Pancreas (tissue), 10 donors: ENCODE measurements around the gene FSTL4. TPM values are rescaled to one million over a fixed set of nuclear protein-coding genes. Genes with fewer than 3 reads are reported as not detected.

Experiments used
- ATAC-seq, 4 donors: fragments of 200-7000 bp; cut with Tn5 transposase; one replicate each; pipeline versions ENCODE4 v1.8.0 to v1.9.1; 2020; ENCODE audit warnings: mild to moderate bottlenecking in 4 of 4, moderate library complexity in 4 of 4
- DNase-seq, 6 donors: peaks; one replicate each; pipeline ENCODE4 v3.0.0-alpha.2; 2020
- FAIRE-seq: peaks from 2 replicates; lab custom pipeline; 2012; peaks lifted over from hg19 to GRCh38; lab: Jason Lieb, UNC
- H3K27ac ChIP-seq, 4 donors: fragments of 200-600 bp; sonication (generic); 1 replicate in 3 of 4; 2 replicates in 1 of 4; pipeline versions ENCODE4 v1.5.0 to v1.8.0; 2020
- H3K27me3 ChIP-seq, 4 donors: fragments of 200-600 bp; one replicate each; pipeline ENCODE4 v1.8.0; 2021
- H3K36me3 ChIP-seq, 3 donors: fragments of 200-600 bp; sonication (generic) in 1 of 3; one replicate each; pipeline versions ENCODE4 v1.5.0 to v1.8.0; 2020 to 2021
- H3K4me1 ChIP-seq, 3 donors: fragments of 200-600 bp; one replicate each; pipeline ENCODE4 v1.8.0; 2021
- H3K4me3 ChIP-seq, 4 donors: fragments of 200-600 bp; sonication (generic) in 2 of 4; one replicate each; pipeline versions ENCODE4 v1.5.0 to v1.8.0; 2020 to 2021
- H3K9me3 ChIP-seq, 4 donors: fragments of 200-600 bp; one replicate each; pipeline ENCODE4 v1.8.0; 2021
- CTCF ChIP-seq, 4 donors: fragments of 200-600 bp; sonication (generic) in 3 of 4; IDR thresholded peaks; one replicate each; pipeline versions ENCODE4 v1.5.0 to v1.8.0; 2021; ENCODE audit warnings: antibody characterized with exemption in 4 of 4
- WGBS, 2 donors: extraction: QIAGEN DNeasy Blood & Tissue Kit; methylation state at CpG; one replicate each; pipeline ENCODE4 v1.1.7; 2013; 5-methylcytosine and 5-hydroxymethylcytosine counted together
- intact Hi-C, 3 donors: fragments of 100-400 bp; cut with DNase I; formaldehyde crosslinking; loops; one replicate each; pipeline versions ENCODE4 v1.11.1 to v1.14.2; 2022
- polyA plus RNA-seq, 2 donors: library from polyadenylated mRNA; stranded (reverse); fragments of 200-250 nt; gene quantifications; one replicate each; pipeline ENCODE4 v1.2.3, GENCODE V29; 2013
- total RNA-seq, 6 donors: library from RNA; stranded (reverse); fragmentation: NEBNext Ultra II Directional in 4 of 6; extraction: Animal tissue kit (Norgen Biotek cat#: 25700) in 4 of 6; gene quantifications; one replicate each; pipeline versions ENCODE4 v1.2.1 to v1.2.4, GENCODE V29; 2021 to 2023
- donor health status: healthy with polysubstance abuse.
- donor health status: DM: no; HTN: no; CAD: no; lungs with moderate emphysema.
- donor health status: DM: no; HTN: no; CAD: no.
- donor health status: control.
- donor health status: control.
- donor health status: Bipolar disorder and iron deficiency.
- donor health status: DM: yes; HTN: yes; CAD: no.
- donor health status: DM: no; HTN: no; CAD: no.
- donor health status: DM: no; HTN: no; CAD: no.
- donor health status: DM: yes; HTN: yes; CAD: no.

The FSTL4 gene
- total and polyA plus RNA-seq, 8 donors = 0.68 to 2.4 (median 1.4) TPM

GRCh38 chr5:133389066-133389590 is 223.2 kb downstream of the FSTL4 start:
- ATAC-seq = no peak
- intact Hi-C loops = no loop called here
- FAIRE-seq = no peak
- 56 to 66% methylated on average over 4 of the region's 4 CpGs for WGBS, 2 donors
- no peaks in the 10 kb centered on the region for H3K27me3 ChIP-seq
- H3K4me3 ChIP-seq = no peak overlapping the region
- no peak for TF ChIP-seq CTCF (IDR thresholded peaks at IDR 0.05)
- H3K9me3 ChIP-seq = no peaks in the 10 kb centered on the region
- H3K36me3 ChIP-seq = no peaks in the 10 kb centered on the region
- H3K27ac ChIP-seq = no peak overlapping the region
- DNase-seq = no peak
- no peaks in the 10 kb centered on the region for H3K4me1 ChIP-seq

- Histone ChIP-seq H3K36me3 (no peaks in the 10 kb centered on the region), H3K9me3 (no peaks in the 10 kb centered on the region), H3K27ac (no peak overlapping the region), H3K4me1 (no peaks in the 10 kb centered on the region), H3K27me3 (no peaks in the 10 kb centered on the region), H3K4me3 (no peak overlapping the region)
- ATAC-seq (no peak), DNase-seq (no peak), FAIRE-seq (no peak)
- WGBS, 2 donors = 92 to 95% methylated on average over 9 of the region's 9 CpGs
- intact Hi-C loops = no loop called here
- TF ChIP-seq CTCF (IDR thresholded peaks at IDR 0.05) = no peak
Observed at GRCh38 chr5:133387621-133388020, 224.7 kb downstream of the FSTL4 start.

- no peak for TF ChIP-seq CTCF (IDR thresholded peaks at IDR 0.05)
Observed at GRCh38 chr5:133387091-133387490, 225.2 kb downstream of the FSTL4 start.

GRCh38 chr5:133386662-133387061 is 225.7 kb downstream of the FSTL4 start:
- Histone ChIP-seq H3K27me3 (no peaks in the 10 kb centered on the region), H3K36me3 (no peaks in the 10 kb centered on the region), H3K4me3 (no peak overlapping the region), H3K9me3 (no peaks in the 10 kb centered on the region), H3K4me1 (no peaks in the 10 kb centered on the region), H3K27ac (no peak overlapping the region)
- FAIRE-seq (no peak), ATAC-seq (no peak), DNase-seq (no peak)
- 62 to 77% methylated on average over 10 of the region's 10 CpGs for WGBS, 2 donors
- TF ChIP-seq CTCF (IDR thresholded peaks at IDR 0.05) = no peak
- intact Hi-C loops = no loop called here

More at GRCh38 chr5:133387091-133387490, 225.2 kb downstream of the FSTL4 start:
- 61 to 65% methylated on average over 4 of the region's 4 CpGs for WGBS, 2 donors
- Histone ChIP-seq H3K27ac (no peak overlapping the region), H3K27me3 (no peaks in the 10 kb centered on the region), H3K4me3 (no peak overlapping the region), H3K36me3 (no peaks in the 10 kb centered on the region), H3K4me1 (no peaks in the 10 kb centered on the region), H3K9me3 (no peaks in the 10 kb centered on the region)
- ATAC-seq (no peak), FAIRE-seq (no peak), DNase-seq (no peak)
- intact Hi-C loops = no loop called here

GRCh38 chr5:133385346-133385745 is 227.0 kb downstream of the FSTL4 start:
- intact Hi-C loops = no loop called here
- H3K27ac ChIP-seq = no peak overlapping the region
- H3K4me3 ChIP-seq = no peak overlapping the region
- DNase-seq (no peak), ATAC-seq (no peak), FAIRE-seq (no peak)
- TF ChIP-seq CTCF (IDR thresholded peaks at IDR 0.05) = no peak
- no peaks in the 10 kb centered on the region for H3K36me3 ChIP-seq
- no peaks in the 10 kb centered on the region for H3K27me3 ChIP-seq
- 95 to 96% methylated on average over 5 of the region's 5 CpGs for WGBS, 2 donors
- no peaks in the 10 kb centered on the region for H3K9me3 ChIP-seq
- no peaks in the 10 kb centered on the region for H3K4me1 ChIP-seq
